ENCODE measurements around the gene VPS9D1. TPM values are rescaled to one million over a fixed set of nuclear protein-coding genes. Genes with fewer than 3 reads are reported as not detected.

VPS9D1 gene
- total and polyA plus RNA-seq, 2 of the 4 experiments (the other 2 are of a cell fraction), result 1.8 to 20.3 TPM

DNA sequence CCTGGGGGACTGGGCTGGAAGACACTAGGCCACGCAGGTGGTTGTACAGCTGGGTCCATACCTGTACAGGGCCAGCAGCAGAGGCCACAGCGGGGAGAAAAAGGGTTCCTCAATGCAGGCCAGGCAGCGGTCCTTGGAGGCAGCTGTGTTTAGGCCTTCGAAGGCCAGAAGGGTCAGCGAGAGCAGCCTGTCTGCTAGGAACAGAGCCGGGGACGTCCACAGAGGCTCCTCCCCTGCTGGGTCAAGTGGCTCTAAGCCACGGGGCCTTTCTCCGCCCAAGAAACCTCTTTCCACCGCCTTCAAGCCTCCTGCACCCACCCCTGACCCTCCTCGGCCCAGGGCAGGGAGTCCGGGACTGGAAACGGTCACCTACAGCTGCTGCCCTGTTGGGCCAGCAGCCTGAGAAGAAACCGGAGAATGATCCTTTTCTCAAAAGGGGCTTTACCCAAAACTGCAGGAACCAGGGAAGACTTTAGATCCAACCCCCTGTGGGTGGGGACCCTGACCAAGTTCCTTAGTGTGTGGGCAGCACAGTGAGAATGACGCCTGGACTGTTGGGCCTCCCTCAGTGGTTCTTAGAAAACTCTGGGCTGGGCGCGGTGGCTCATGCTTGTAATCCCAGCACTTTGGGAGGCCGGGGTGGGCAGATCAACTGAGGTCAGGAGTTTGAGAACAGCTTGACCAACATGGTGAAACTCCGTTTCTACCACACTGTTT is 10.8 kb downstream of the VPS9D1 start:
- Histone ChIP-seq H2AK9ac (replicated peaks; ENCODE audit: low read depth, low read length, poor library complexity) (no peak overlapping the region), H3K27me3 (ENCODE audit: control insufficient read depth, insufficient read depth, low read length) (no peaks in the 10 kb centered on the region), H2AFZ (replicated peaks; ENCODE audit: low read length, poor library complexity) (no peak overlapping the region), H3K14ac (replicated peaks; ENCODE audit: low read depth, low read length) (no peak overlapping the region), H3K4me1 (ENCODE audit: control insufficient read depth, insufficient read depth, low read length) (peaks cover 6% of the 10 kb centered on the region), H2BK5ac (ENCODE audit: low read depth, low read length, poor library complexity, severe bottlenecking) (no peak overlapping the region), H3K79me1 (ENCODE audit: low read depth in 1 of 2, low read length in 2 of 2) (no peaks in the 10 kb centered on the region; a peak in 1 of 4 replicates), H3K56ac (ENCODE audit: extremely low read depth, insufficient read depth, low read length) (no peak overlapping the region), H4K20me1 (ENCODE audit: insufficient read depth, low read length) (no peaks in the 10 kb centered on the region; the same call in 1 of the 2 replicates), H4K91ac (ENCODE audit: insufficient read depth, low read depth, low read length) (no peak overlapping the region), H3K9me3 (ENCODE audit: control insufficient read depth, insufficient read depth, low read length) (no peaks in the 10 kb centered on the region), H3K23ac (ENCODE audit: low read depth, low read length) (no peak overlapping the region), H2BK120ac (ENCODE audit: low read depth, low read length) (no peak overlapping the region), H3K36me3 (ENCODE audit: control insufficient read depth, insufficient read depth, low read length) (peaks cover 15% of the 10 kb centered on the region; the same call in 1 of the 2 replicates), H3K9me1 (ENCODE audit: insufficient read depth, low read length) (no peaks in the 10 kb centered on the region), H2BK15ac (ENCODE audit: low read depth, low read length) (no peak overlapping the region), H2AK5ac (ENCODE audit: low read depth, low read length) (no peak overlapping the region), H3K18ac (ENCODE audit: low read depth, low read length) (no peak overlapping the region), H3K4me2 (ENCODE audit: low read depth, low read length) (no peak overlapping the region), H4K8ac (ENCODE audit: low read depth in 2 of 2, low read length in 2 of 2) (no peak overlapping the region), H3K4ac (ENCODE audit: low read depth, low read length) (no peak overlapping the region), H2BK20ac (ENCODE audit: low read depth, low read length) (no peak overlapping the region), H3K27ac (ENCODE audit: insufficient read depth, low read length) (no peak overlapping the region), H3K4me3 (ENCODE audit: insufficient read depth, low read depth, low read length) (no peak overlapping the region), H4K5ac (ENCODE audit: low read depth, low read length) (no peak overlapping the region), H3K9ac (ENCODE audit: low read depth, low read length) (no peak overlapping the region)
- DNase-seq, result no peak
- ChIA-PET POLR2A (ENCODE audit: unreplicated experiment) (no interaction called here), CTCF (interaction anchor here (1.2 kb wide), 1 partner anchor 9 kb away, joined by 3 read pairs; no protein-coding TSS in a partner anchor)
- TF ChIP-seq, protein P1, sequence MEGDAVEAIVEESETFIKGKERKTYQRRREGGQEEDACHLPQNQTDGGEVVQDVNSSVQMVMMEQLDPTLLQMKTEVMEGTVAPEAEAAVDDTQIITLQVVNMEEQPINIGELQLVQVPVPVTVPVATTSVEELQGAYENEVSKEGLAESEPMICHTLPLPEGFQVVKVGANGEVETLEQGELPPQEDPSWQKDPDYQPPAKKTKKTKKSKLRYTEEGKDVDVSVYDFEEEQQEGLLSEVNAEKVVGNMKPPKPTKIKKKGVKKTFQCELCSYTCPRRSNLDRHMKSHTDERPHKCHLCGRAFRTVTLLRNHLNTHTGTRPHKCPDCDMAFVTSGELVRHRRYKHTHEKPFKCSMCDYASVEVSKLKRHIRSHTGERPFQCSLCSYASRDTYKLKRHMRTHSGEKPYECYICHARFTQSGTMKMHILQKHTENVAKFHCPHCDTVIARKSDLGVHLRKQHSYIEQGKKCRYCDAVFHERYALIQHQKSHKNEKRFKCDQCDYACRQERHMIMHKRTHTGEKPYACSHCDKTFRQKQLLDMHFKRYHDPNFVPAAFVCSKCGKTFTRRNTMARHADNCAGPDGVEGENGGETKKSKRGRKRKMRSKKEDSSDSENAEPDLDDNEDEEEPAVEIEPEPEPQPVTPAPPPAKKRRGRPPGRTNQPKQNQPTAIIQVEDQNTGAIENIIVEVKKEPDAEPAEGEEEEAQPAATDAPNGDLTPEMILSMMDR (conservative IDR thresholded peaks at IDR 0.05; ENCODE audit: low read depth, low read length), result no peak
- TF ChIP-seq FOS (IDR thresholded peaks at IDR 0.05; ENCODE audit: low read depth, low read length) (no peak), NFE2L2 (IDR thresholded peaks at IDR 0.05; ENCODE audit: low read depth, low read length) (no peak), CEBPB (IDR thresholded peaks at IDR 0.05; ENCODE audit: low read depth, low read length) (no peak), POLR2A (IDR thresholded peaks at IDR 0.05; ENCODE audit: low read depth, low read length) (no peak), USF2 (IDR thresholded peaks at IDR 0.05; ENCODE audit: low read depth, low read length) (no peak), CHD1 (IDR thresholded peaks at IDR 0.05; ENCODE audit: low read depth, low read length) (no peak), MAFK (IDR thresholded peaks at IDR 0.05; ENCODE audit: low read depth, low read length) (no peak), RFX5 (IDR thresholded peaks at IDR 0.05; ENCODE audit: low read depth, low read length) (no peak), SMC3 (IDR thresholded peaks at IDR 0.05; ENCODE audit: low read depth, low read length) (no peak), MAZ (IDR thresholded peaks at IDR 0.05; ENCODE audit: borderline replicate concordance, low read depth, low read length) (no peak), RAD21 (IDR thresholded peaks at IDR 0.05; ENCODE audit: low read length) (no peak), BHLHE40 (IDR thresholded peaks at IDR 0.05; ENCODE audit: low read depth, low read length) (no peak), MXI1 (IDR thresholded peaks at IDR 0.05; ENCODE audit: borderline replicate concordance, low read depth, low read length) (no peak), RCOR1 (IDR thresholded peaks at IDR 0.05; ENCODE audit: insufficient replicate concordance, low read length) (no peak)
- TF ChIP-seq, protein P2, sequence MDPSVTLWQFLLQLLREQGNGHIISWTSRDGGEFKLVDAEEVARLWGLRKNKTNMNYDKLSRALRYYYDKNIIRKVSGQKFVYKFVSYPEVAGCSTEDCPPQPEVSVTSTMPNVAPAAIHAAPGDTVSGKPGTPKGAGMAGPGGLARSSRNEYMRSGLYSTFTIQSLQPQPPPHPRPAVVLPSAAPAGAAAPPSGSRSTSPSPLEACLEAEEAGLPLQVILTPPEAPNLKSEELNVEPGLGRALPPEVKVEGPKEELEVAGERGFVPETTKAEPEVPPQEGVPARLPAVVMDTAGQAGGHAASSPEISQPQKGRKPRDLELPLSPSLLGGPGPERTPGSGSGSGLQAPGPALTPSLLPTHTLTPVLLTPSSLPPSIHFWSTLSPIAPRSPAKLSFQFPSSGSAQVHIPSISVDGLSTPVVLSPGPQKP (IDR thresholded peaks at IDR 0.05; ENCODE audit: borderline replicate concordance, low read depth, low read length), result no peak
- intact Hi-C loops (cut with micrococcal nuclease), result no loop called here
- no peak for ATAC-seq (ENCODE audit: low read depth)
- dilution Hi-C loops (cut with HindIII; ENCODE audit: low sequenced_read_pairs, unreplicated experiment), result no loop called here
- WGBS, 2 experiments (ENCODE audit: extremely low coverage in 2 of 2, insufficient read length in 1 of 2), result 86% methylated on average over 10 of the region's 19 CpGs; no CpG with 5 or more reads in 1 of the 2 experiments
- no TSS peak for BruUV-seq (replicated peaks)
- in situ Hi-C loops (cut with MboI; ENCODE audit: low sequenced_read_pairs), result no loop called here

All from IMR-90 (cell line).